WI38 (cell line): ENCODE measurements around the gene DACH1.

Experiments
- H3K4me3 ChIP-seq: 2 replicates; pipeline ENCODE4 v1.5.1; 2011; ENCODE audit warnings: low read depth, mild to moderate bottlenecking, control low read depth, low read length
- CTCF ChIP-seq: IDR thresholded peaks from 2 replicates; pipeline ENCODE4 v1.5.1; 2012; ENCODE audit warnings: low read depth, mild to moderate bottlenecking, control low read depth, low read length

The DACH1 gene

GRCh38 chr13:71861769-71862458, 5.1 kb downstream of the DACH1 start:
- no peak overlapping the region for H3K4me3 ChIP-seq
- TF ChIP-seq CTCF: no peak

- H3K4me3 ChIP-seq: no peak overlapping the region
- TF ChIP-seq CTCF: no peak
Measured at GRCh38 chr13:71860547-71861138, 6.4 kb downstream of the DACH1 start.

GRCh38 chr13:71858647-71859046, 8.4 kb downstream of the DACH1 start:
- no peak for TF ChIP-seq CTCF
- H3K4me3 ChIP-seq: no peak overlapping the region

GRCh38 chr13:71856548-71857043, 10.4 kb downstream of the DACH1 start:
- TF ChIP-seq CTCF: no peak
- H3K4me3 ChIP-seq: no peak overlapping the region

GRCh38 chr13:71854401-71854800, 12.6 kb downstream of the DACH1 start:
- no peak for TF ChIP-seq CTCF
- H3K4me3 ChIP-seq: no peak overlapping the region

- no peak overlapping the region for H3K4me3 ChIP-seq
- TF ChIP-seq CTCF: no peak
Measured at GRCh38 chr13:71853725-71854124, 13.3 kb downstream of the DACH1 start.

- no peak overlapping the region for H3K4me3 ChIP-seq
- TF ChIP-seq CTCF: no peak
Measured at GRCh38 chr13:71852736-71853135, 14.3 kb downstream of the DACH1 start.
